ENCODE measurements around the gene OR52E8. TPM values are rescaled to one million over a fixed set of nuclear protein-coding genes. Genes with fewer than 3 reads are reported as not detected.

OR52E8 gene
- total RNA-seq, 4 donors from 2014 or later = not detected

DNA sequence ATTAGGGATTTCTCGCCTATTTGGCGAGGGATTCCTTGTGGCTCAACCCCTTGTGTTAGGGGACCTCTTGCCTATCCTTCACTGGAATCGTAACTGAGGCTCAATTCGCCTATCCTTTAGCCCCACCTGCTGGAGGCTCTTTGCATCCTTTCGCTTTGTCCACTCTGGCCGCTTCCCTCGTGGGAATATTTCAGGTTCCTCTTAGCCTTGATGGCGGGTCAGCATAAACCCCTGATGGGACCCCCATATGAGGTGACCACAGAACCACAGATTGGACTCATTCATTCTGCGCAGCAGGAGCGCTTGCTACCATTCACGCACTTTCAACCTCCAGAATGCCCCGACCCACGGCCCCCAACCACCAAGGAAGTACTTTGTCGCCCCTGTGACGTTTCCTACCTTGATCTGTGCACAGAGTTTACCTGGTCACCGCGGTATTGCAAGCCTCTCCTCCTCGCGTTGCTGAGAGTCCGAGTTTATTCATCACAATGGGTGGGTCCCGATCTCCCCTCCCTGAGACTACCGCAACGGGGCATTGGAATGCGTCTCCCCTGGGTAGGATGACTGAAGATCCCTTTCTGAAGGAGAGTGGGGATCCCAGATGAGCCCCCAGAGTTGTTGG, 48.9 kb downstream of the OR52E8 start, which contains the start of gene OR52N2:
TSS of gene OR52N2 (plus strand) at position 425 of the 622 bp plus-strand sequence. CDS start 11,412 bp downstream, outside the sequence.
- TF ChIP-seq, protein P1, sequence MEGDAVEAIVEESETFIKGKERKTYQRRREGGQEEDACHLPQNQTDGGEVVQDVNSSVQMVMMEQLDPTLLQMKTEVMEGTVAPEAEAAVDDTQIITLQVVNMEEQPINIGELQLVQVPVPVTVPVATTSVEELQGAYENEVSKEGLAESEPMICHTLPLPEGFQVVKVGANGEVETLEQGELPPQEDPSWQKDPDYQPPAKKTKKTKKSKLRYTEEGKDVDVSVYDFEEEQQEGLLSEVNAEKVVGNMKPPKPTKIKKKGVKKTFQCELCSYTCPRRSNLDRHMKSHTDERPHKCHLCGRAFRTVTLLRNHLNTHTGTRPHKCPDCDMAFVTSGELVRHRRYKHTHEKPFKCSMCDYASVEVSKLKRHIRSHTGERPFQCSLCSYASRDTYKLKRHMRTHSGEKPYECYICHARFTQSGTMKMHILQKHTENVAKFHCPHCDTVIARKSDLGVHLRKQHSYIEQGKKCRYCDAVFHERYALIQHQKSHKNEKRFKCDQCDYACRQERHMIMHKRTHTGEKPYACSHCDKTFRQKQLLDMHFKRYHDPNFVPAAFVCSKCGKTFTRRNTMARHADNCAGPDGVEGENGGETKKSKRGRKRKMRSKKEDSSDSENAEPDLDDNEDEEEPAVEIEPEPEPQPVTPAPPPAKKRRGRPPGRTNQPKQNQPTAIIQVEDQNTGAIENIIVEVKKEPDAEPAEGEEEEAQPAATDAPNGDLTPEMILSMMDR (IDR thresholded peaks at IDR 0.05; ENCODE audit: low read depth) = no peak

DNA sequence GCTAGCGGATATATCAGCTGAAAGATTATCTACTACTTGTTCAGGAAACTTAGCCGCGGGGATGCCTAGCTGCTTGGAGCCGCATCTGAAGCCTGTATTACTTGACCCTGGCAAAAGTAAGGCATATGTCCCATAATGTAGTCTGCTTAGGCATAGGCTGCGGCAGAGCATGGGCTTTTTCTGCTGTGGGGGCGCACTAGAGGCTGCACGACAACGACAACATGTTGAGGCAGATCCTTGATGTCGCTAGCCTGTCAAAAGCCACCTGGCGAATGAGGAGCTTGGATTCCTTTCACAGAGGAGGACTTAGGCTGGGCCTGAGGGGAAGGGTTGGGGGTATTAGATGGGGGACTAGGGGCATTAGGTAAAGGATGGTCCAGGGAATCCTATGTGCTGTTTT, 49.9 kb downstream of the OR52E8 start:
- TF ChIP-seq, protein P1 (IDR thresholded peaks at IDR 0.05; ENCODE audit: low read depth) = no peak

Other genes starting within 250 kb of the OR52E8 start
- 10 to 100 TPM in 1 of 4 donors, 1 to 10 TPM in 3; 4.1 to 12.1 (median 8.1) TPM for gene TRIM34, start 232.7 kb downstream of the OR52E8 start, total RNA-seq
- gene TRIM5, start 172.6 kb downstream of the OR52E8 start, total RNA-seq = 10 to 100 TPM; 12.6 to 22.8 (median 16.7) TPM
- 10 to 100 TPM; 35.9 to 96.8 (median 64.8) TPM for gene TRIM22, start 167.9 kb downstream of the OR52E8 start, total RNA-seq
- under 1 TPM in 2 of 4 donors, not detected in 2; 0.22 to 0.75 TPM for gene OR56B1, start 121.2 kb downstream of the OR52E8 start, total RNA-seq
- not detected for gene OR52N4, start 103.4 kb downstream of the OR52E8 start, total RNA-seq
- gene OR52N5, start 74.3 kb downstream of the OR52E8 start, total RNA-seq = under 1 TPM in 2 of 4 donors, not detected in 2; 0.33 to 0.44 TPM
- gene OR52N1, start 66.4 kb downstream of the OR52E8 start, total RNA-seq = not detected
- not detected for gene OR52N2, start 48.8 kb downstream of the OR52E8 start, total RNA-seq
- gene OR52E6, start 15.8 kb downstream of the OR52E8 start, total RNA-seq = not detected
- gene OR52E4, start 22.9 kb upstream of the OR52E8 start, total RNA-seq = not detected
- gene OR52E5, start 35.5 kb upstream of the OR52E8 start, total RNA-seq = not detected
- gene OR56A3, start 84.6 kb upstream of the OR52E8 start, total RNA-seq = not detected
- gene OR56A5, start 110.8 kb upstream of the OR52E8 start, total RNA-seq = not detected
- gene OR52L1, start 129.3 kb upstream of the OR52E8 start, total RNA-seq = not detected
- gene OR56A4, start 149.3 kb upstream of the OR52E8 start, total RNA-seq = under 1 TPM in 1 of 4 donors, not detected in 3; 0.19 TPM
- gene OR56A1, start 173.1 kb upstream of the OR52E8 start, total RNA-seq = under 1 TPM in 2 of 4 donors, not detected in 2; under 0.01 to 0.19 TPM
- not detected for gene OR56B4, start 250.0 kb upstream of the OR52E8 start, total RNA-seq

All from subcutaneous adipose tissue (tissue), 4 donors.